HG02852 (cell line): ENCODE results near the gene PALB2.
"Not testable (repeated sequence)": the region's sequence is repeated elsewhere in the genome, so short reads cannot be mapped to it uniquely, and the experiment has no call there.

Experiments
- ATAC-seq: cut with Tn5 transposase; IDR thresholded peaks from one replicate; pipeline ENCODE4 v1.9.1; 2021; ENCODE audit warnings: mild to moderate bottlenecking, moderate library complexity; ENCODE audit not compliant: unreplicated experiment

PALB2 gene

DNA sequence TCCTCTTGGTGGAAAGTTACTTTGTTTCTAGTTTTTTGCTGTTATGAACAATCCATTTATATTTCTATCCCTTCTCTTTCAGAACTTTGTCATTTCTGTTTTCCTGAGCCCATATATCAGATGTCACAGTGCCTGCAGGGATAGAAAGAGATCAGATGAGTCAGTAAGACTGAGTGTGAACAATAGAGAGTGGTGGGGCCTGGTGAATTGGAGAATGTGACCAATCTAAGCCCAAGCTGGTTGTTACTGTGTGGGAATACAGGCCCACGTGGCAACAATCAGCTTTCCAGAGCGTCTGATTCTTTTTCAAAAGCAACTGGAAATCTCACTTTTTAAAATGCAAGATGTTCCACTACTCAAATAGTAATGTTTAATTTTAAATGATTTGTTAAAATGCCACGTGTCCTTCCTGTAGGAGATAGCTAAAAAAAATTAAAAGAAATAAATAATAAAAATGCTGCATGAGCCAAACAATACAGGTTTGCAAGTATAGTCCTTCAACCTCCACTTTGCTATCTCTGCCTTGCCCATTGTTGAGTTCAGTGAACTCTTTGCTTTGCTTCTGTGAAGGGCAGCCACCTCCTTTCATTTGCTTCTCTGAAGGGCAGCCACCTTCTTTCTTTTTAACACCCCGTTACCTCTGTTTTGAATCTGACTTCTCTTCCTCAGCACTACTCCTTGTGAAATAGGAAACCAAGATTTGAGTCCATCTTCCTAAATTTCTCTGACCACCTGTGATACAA lies 9.7 kb upstream of the PALB2 start:
- no peak for ATAC-seq

- no peak for ATAC-seq
Observed at GRCh38 chr16:23642246-23642774, 1.2 kb upstream of the PALB2 start.

GRCh38 chr16:23640615-23640930 lies 537 bp downstream of the PALB2 start:
- ATAC-seq, result no peak

- ATAC-seq, result no peak
Observed at GRCh38 chr16:23635958-23636357, 5.2 kb downstream of the PALB2 start.

GRCh38 chr16:23634461-23635036 lies 6.6 kb downstream of the PALB2 start:
- no peak for ATAC-seq

DNA sequence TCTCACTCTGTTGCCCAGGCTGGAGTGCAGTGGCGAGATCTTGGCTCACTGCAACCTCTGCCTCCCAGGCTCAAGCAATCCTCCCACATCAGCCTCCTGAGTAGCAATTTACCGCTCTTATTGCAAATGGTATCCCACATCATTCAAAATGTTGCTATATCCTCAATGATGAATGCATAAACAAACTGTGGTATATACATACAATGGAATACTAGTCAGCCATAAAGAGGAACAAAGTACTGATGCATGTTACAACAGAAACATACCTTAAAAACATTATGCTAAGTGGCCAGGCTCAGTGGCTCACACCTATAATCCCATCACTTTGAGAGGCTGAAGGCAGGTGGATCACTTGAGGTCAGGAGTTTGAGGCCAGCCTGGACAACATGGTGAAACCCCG lies 9.2 kb downstream of the PALB2 start:
- ATAC-seq, result not testable (repeated sequence)

- no peak for ATAC-seq
Observed at GRCh38 chr16:23629516-23629915, 11.6 kb downstream of the PALB2 start.

DNA sequence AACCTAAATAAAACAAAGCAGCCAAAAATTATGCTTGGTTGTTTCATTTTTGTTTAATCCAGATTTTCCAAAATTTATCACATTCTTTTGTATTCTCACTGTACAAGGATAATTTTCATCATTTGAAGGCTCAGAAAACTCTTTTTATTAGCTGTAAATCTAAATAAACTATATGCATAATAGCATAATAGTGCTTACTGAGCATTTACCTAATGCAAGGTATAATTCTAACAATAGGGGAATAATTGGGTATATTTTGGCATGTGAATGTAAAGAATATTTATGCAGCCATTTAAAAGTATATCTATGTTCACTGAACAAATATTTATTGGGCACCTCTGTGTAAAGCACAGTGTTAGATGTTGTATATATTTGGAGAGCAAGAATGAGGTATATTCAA lies 17.0 kb downstream of the PALB2 start:
- ATAC-seq, result no peak

- no peak for ATAC-seq
Observed at GRCh38 chr16:23615805-23616204, 25.3 kb downstream of the PALB2 start.

DNA sequence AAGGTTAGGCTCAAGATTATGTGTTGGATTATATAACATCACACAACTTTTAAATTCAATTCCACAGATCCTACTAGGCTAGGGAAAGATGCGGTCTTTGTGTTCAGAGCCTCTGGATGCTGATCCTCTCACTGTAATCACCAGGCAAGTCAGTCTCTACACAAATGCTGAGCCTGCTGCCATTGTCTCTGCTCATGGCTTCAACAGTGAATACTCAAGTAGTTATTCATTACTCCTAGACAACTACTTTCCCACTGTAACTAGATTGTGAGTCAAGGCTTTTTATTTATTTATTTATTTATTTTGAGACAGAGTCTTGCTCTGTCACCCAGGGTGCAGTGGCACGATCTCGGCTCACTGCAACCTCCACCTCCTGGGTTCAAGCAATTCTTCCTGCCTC lies 29.2 kb downstream of the PALB2 start:
- no peak for ATAC-seq

- ATAC-seq, result not testable (repeated sequence)
Observed at GRCh38 chr16:23610905-23611304, 30.2 kb downstream of the PALB2 start.

GRCh38 chr16:23609929-23610328 lies 31.2 kb downstream of the PALB2 start:
- no peak for ATAC-seq

DNA sequence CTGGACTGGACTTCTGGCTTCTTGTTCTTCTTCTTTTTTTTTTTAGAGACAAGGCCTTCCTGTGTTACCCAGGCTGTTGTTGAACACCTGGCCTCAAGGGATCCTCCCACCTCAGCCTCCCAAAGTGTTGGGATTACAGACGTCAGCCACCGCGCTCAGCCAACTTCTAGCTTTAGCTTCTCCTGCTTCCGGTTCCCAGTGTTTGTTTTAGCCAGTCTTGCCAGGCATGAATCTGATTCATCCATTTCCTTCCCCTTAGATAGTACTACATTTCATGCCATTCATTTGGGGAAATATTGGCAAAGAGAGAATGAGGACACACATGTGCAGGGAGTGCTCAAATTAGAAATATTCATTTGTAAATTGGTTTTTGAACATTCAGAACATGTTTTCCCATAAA lies 32.9 kb downstream of the PALB2 start:
- ATAC-seq, result no peak

DNA sequence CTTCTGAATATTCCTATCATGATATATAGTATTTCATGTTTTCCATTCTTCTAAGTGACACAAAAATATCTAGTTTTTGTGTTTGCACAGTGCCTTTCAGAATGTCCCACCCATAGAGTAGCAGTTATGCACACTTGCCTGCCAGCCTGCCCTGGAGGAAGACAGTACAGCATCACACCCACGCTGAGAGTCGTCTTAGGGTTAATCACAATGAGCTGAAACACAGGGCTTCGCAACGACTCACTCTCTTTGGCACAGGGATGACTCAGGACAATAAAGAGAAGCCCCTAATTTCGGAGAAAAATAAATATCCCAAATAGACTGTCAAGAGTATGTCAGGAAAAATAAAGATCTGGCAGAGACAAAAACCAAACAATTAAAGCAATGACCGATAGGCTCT lies 33.4 kb downstream of the PALB2 start:
- no peak for ATAC-seq

DNA sequence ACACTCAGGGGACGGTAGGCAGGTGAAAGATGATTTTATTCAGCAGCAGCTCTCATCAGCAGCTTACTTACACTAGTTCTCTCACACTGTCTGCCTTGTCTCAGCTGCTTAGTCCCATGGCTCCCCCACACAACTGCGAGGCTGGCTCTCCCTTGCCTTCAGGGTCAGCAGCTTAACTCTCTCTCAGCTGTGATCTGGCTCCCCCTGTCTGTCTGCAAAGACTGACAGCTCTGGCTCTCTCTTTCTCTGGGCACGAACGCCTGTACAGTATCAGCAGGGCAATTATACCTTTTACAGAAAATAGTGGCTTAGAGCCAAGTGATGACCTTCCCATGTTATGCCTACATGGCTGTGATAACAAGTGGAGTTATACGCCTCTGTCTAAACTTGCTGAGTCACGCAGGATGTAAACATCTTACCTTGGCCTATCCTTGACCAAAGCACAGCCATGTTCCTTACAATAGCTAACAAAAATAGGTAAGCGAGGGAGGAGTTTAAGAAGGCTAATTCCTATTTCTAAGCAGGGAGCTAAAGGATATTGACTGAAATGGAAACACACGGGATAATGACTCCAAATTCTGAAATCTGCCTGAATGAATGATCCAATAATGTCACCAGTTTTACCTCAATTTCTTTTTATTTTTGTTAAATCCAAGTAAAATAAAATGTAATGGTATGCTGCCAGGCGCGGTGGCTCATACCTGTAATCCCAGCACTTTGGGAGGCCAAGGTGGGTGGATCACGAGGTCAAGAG lies 43.9 kb downstream of the PALB2 start:
- ATAC-seq, result no peak

DNA sequence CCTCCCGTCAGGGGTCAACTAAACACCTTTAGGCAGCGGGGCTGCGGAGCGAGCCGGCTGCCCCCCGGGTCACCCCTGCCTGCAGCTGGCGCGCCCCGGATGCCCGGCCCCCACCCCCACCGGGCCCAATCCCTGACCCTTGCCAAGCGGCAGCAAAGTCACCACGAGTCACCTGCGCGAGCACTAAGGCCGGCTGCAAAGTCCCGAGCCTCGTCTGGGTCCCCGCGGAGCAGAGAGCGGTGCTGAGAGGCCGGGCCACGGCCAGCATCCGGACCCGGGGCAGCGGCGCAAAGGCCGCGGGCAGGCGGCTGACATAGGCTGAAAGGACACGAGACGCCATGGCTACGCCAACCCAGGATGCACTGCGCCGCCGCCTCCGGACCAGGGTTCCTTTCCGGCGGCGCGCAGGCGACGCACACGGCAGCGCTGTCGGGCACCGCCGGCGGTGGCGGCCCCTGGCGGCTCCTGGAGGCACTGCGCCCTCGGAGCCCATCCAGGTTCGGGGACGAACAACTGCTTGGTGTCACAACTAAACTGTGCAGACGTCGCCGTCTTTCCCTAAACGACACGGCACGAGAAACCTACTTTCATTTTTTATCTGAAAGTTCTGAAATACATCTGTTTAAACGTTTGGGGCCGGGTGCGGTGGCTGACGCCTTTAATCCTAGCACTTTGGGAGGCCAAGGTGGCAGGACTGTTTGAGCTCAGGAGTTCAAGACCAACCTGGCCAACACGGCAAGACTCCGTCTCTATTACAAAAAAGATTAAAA lies 45.0 kb downstream of the PALB2 start, which contains the start of gene NDUFAB1:
Gene NDUFAB1 (minus strand): TSS at position 366 of the 770 bp plus-strand sequence. CDS start 26 bp downstream, at position 340.
- peak; percentile 84 for ATAC-seq

DNA sequence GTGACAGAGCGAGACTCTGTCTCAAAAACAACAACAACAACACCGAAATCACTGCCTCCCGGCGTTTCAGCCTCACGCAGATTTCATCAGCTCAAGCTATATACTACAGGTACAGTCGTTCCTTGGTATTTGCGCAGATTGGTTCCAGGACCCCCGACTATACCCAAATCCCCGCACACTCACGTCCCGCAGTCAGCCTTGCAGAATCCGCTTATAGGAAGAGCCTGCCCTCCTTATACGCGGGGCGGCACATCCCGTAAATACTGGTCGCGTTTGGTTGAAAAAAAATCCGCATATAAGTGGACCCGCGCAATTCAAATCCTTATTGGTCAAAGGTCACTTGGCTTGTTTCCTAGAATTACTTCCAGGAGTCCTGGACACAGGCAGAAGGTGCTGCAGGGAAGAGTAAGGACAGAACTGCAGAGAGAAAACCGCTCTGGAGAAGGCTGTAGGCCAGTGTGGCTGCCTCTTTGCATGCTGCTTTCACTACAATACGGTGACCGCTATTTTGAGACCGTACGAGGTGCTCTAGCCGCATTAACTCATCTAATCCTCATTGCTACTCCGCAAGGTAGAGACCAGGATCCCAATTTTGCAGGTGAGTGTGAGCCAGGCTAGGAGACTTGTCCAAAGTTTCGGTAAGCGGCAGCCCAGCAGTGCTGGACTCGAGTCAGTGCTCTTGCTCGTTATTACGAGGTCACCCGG lies 45.7 kb downstream of the PALB2 start:
- no peak for ATAC-seq

DNA sequence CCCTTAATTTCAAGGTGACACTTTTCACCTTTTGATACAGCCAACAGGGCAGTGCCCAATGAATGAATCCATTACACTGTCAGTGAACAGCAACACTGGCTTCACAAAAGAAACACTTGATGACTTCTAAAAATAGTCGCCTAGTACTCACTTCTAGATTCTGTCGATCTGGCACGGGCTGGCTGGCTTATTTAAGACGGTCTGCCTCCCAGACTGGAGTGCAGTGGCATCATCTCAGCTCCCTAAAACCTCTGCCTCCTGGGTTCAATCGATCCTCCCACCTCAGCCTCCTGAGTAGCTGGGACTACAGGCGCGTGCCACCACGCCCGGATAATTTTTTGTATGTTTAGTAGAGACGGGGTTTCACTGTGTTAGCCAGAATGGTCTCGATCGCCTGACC lies 46.9 kb downstream of the PALB2 start:
- ATAC-seq, result no peak

DNA sequence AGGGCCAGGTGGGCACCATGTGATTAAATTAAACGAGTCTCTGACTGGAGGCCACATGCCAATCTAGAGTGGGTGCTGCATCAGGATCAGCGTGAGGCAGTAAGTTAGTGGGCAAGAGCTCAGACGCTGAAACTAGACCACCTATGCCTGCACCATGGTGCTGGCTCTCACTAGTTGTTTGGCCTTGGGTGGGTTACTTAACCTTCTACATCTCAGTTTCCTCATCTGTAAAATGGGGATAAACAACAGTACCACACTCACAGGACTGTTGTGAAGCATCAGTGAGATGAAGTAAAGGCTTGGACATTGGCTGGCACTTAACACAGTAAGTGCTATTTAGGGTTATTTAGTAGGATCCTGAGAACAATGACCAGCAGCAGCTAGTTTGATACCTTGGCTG lies 50.9 kb downstream of the PALB2 start:
- ATAC-seq, result no peak

DNA sequence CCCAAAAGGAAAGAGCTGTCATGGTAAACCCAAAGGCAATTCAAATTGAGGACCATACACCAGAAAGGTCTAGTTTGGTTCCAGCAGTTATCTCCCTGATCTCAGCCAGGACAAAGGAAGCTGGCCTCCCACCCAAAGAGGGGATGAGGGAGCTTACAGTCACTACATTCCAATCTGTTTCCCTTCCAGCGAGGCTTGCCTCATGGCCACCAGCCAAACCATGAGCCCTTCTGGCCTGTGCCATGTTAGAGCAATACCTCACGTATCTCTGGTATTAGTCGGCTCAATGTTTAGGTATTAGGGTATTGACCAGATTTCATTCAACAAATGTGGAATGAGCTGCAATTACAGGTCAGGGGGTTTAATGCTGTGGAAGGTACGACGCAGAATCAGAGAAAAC lies 53.4 kb downstream of the PALB2 start:
- ATAC-seq, result no peak
